Stimulated activated CD4-positive, alpha-beta T cell treated with anti-CD3 and anti-CD28 coated beads, Interleukin-2, amount 100 ng/mL, for 48 hours (primary cell): Measurements from ENCODE around the gene TMEM91.

ENCODE experiments used
- DNase-seq, 2 donors: peaks; one replicate each; pipeline ENCODE4 v3.0.0-alpha.2; 2020

TMEM91 gene

GRCh38 chr19:41412953-41413352, 36.6 kb downstream of the TMEM91 start:
- DNase-seq: no peak

GRCh38 chr19:41413947-41414346, 37.6 kb downstream of the TMEM91 start:
- DNase-seq: no peak

- no peak for DNase-seq
Measured at GRCh38 chr19:41414461-41414860, 38.1 kb downstream of the TMEM91 start.

GRCh38 chr19:41415154-41415571, 38.8 kb downstream of the TMEM91 start:
- DNase-seq: no peak

- DNase-seq: no peak
Measured at GRCh38 chr19:41416194-41416674, 39.9 kb downstream of the TMEM91 start.

GRCh38 chr19:41420101-41420880, 44.0 kb downstream of the TMEM91 start:
- DNase-seq: no peak

GRCh38 chr19:41421314-41421713, 45.0 kb downstream of the TMEM91 start:
- DNase-seq: no peak

- no peak for DNase-seq
Measured at GRCh38 chr19:41421973-41422372, 45.6 kb downstream of the TMEM91 start.

- no peak for DNase-seq
Measured at GRCh38 chr19:41422456-41422855, 46.1 kb downstream of the TMEM91 start.

- DNase-seq: no peak
Measured at GRCh38 chr19:41422955-41423354, 46.6 kb downstream of the TMEM91 start.

GRCh38 chr19:41424335-41425173, 48.2 kb downstream of the TMEM91 start:
- no peak for DNase-seq

- DNase-seq: no peak
Measured at GRCh38 chr19:41425174-41426115, 49.1 kb downstream of the TMEM91 start.

GRCh38 chr19:41426116-41426841, 49.9 kb downstream of the TMEM91 start:
- no peak for DNase-seq

- peak; percentile 24 to 36 for DNase-seq
Measured at GRCh38 chr19:41426952-41427646, 50.8 kb downstream of the TMEM91 start, which contains the start of gene B3GNT8. Gene B3GNT8, minus strand, starts transcription at chr19:41427374. Its CDS starts 596 bp downstream, at chr19:41426778.

GRCh38 chr19:41427647-41428480, 51.5 kb downstream of the TMEM91 start:
- DNase-seq: peak in 1 of 2 donors; percentile 14

- DNase-seq: no peak
Measured at GRCh38 chr19:41428481-41428859, 52.1 kb downstream of the TMEM91 start.

- DNase-seq: no peak
Measured at GRCh38 chr19:41430922-41431321, 54.6 kb downstream of the TMEM91 start.

- no peak for DNase-seq
Measured at GRCh38 chr19:41431426-41432386, 55.4 kb downstream of the TMEM91 start.

- DNase-seq: no peak
Measured at GRCh38 chr19:41433171-41433570, 56.8 kb downstream of the TMEM91 start.
